ENCODE measurements around the gene FBRSL1. TPM values are rescaled to one million over a fixed set of nuclear protein-coding genes. Genes with fewer than 3 reads are reported as not detected.

The FBRSL1 gene
- total RNA-seq, 1 experiment from 2014 or later, result 45.3 TPM

GRCh38 chr12:132498931-132499330, 9.0 kb downstream of the FBRSL1 start:
- H3K4me1 ChIP-seq (ENCODE audit: insufficient read depth, low read length), result peaks cover 18% of the 10 kb centered on the region
- no TSS peak for BruUV-seq (replicated peaks)
- ChIA-PET POLR2A (ENCODE audit: unreplicated experiment) (no interaction called here), CTCF (no interaction called here)
- TF ChIP-seq CTCF (conservative IDR thresholded peaks at IDR 0.05; ENCODE audit: low read depth, low read length), result no peak
- TF ChIP-seq EZH2 (IDR thresholded peaks at IDR 0.05; ENCODE audit: low read length, unreplicated experiment), result no peak
- TF ChIP-seq EZH2phosphoT487 (IDR thresholded peaks at IDR 0.05; ENCODE audit: borderline replicate concordance, low read length), result no peak
- no peak overlapping the region for H3K4me2 ChIP-seq (ENCODE audit: low read length)
- no peaks in the 10 kb centered on the region for H3K9me2 ChIP-seq (replicated peaks; ENCODE audit: low read length)
- no peak overlapping the region for H2AFZ ChIP-seq (ENCODE audit: low read length)
- intact Hi-C loops (cut with micrococcal nuclease), result no loop called here
- no peaks in the 10 kb centered on the region for H3K27me3 ChIP-seq (ENCODE audit: low read length)
- H3F3A ChIP-seq (ENCODE audit: low read length, unreplicated experiment), result no peaks in the 10 kb centered on the region
- H3K36me3 ChIP-seq (ENCODE audit: low read depth, low read length), result no peaks in the 10 kb centered on the region
- DNase-seq (no peak), ATAC-seq (no peak)
- no peak overlapping the region for H3K4me3 ChIP-seq (ENCODE audit: low read length)
- H3K9ac ChIP-seq (ENCODE audit: low read length), result no peak overlapping the region
- no peaks in the 10 kb centered on the region for H3K9me3 ChIP-seq (ENCODE audit: low read length)
- peaks cover 93% of the 10 kb centered on the region for H4K20me1 ChIP-seq (ENCODE audit: low read length)
- H3K79me2 ChIP-seq (ENCODE audit: low read length), result peaks cover 98% of the 10 kb centered on the region
- no peak overlapping the region for H3K27ac ChIP-seq (ENCODE audit: low read length)

GRCh38 chr12:132500142-132500855, 10.3 kb downstream of the FBRSL1 start:
- H3K79me2 ChIP-seq (ENCODE audit: low read length), result peaks cover 98% of the 10 kb centered on the region
- no TSS peak for BruUV-seq (replicated peaks)
- H3F3A ChIP-seq (ENCODE audit: low read length, unreplicated experiment), result no peaks in the 10 kb centered on the region
- no peak overlapping the region for H3K4me3 ChIP-seq (ENCODE audit: low read length)
- ChIA-PET POLR2A (ENCODE audit: unreplicated experiment) (no interaction called here), CTCF (no interaction called here)
- H3K4me1 ChIP-seq (ENCODE audit: insufficient read depth, low read length), result peaks cover 19% of the 10 kb centered on the region
- TF ChIP-seq EZH2phosphoT487 (IDR thresholded peaks at IDR 0.05; ENCODE audit: borderline replicate concordance, low read length), result no peak
- H4K20me1 ChIP-seq (ENCODE audit: low read length), result peaks cover 93% of the 10 kb centered on the region
- H3K36me3 ChIP-seq (ENCODE audit: low read depth, low read length), result no peaks in the 10 kb centered on the region
- DNase-seq (no peak), ATAC-seq (no peak)
- no peak overlapping the region for H3K9ac ChIP-seq (ENCODE audit: low read length)
- H3K27me3 ChIP-seq (ENCODE audit: low read length), result no peaks in the 10 kb centered on the region
- H2AFZ ChIP-seq (ENCODE audit: low read length), result no peak overlapping the region
- no peak overlapping the region for H3K27ac ChIP-seq (ENCODE audit: low read length)
- no peak overlapping the region for H3K4me2 ChIP-seq (ENCODE audit: low read length)
- intact Hi-C loops (cut with micrococcal nuclease), result no loop called here
- H3K9me2 ChIP-seq (replicated peaks; ENCODE audit: low read length), result no peaks in the 10 kb centered on the region
- no peaks in the 10 kb centered on the region for H3K9me3 ChIP-seq (ENCODE audit: low read length)

GRCh38 chr12:132500856-132501180, 10.9 kb downstream of the FBRSL1 start:
- Histone ChIP-seq H2AFZ (ENCODE audit: low read length) (no peak overlapping the region), H4K20me1 (ENCODE audit: low read length) (peaks cover 93% of the 10 kb centered on the region), H3K9ac (ENCODE audit: low read length) (no peak overlapping the region), H3K27ac (ENCODE audit: low read length) (no peak overlapping the region), H3K4me2 (ENCODE audit: low read length) (no peak overlapping the region), H3K79me2 (ENCODE audit: low read length) (peaks cover 98% of the 10 kb centered on the region), H3K9me3 (ENCODE audit: low read length) (no peaks in the 10 kb centered on the region), H3K36me3 (ENCODE audit: low read depth, low read length) (no peaks in the 10 kb centered on the region), H3K4me3 (ENCODE audit: low read length) (no peak overlapping the region), H3K9me2 (replicated peaks; ENCODE audit: low read length) (no peaks in the 10 kb centered on the region), H3K27me3 (ENCODE audit: low read length) (no peaks in the 10 kb centered on the region), H3F3A (ENCODE audit: low read length, unreplicated experiment) (no peaks in the 10 kb centered on the region), H3K4me1 (ENCODE audit: insufficient read depth, low read length) (peaks cover 19% of the 10 kb centered on the region)
- intact Hi-C loops (cut with micrococcal nuclease), result no loop called here
- ATAC-seq (no peak), DNase-seq (no peak)
- BruUV-seq (replicated peaks), result no TSS peak
- CTCF ChIA-PET, result no interaction called here
- POLR2A ChIA-PET (ENCODE audit: unreplicated experiment), result no interaction called here
- TF ChIP-seq CTCF (conservative IDR thresholded peaks at IDR 0.05; ENCODE audit: low read depth, low read length), result no peak
- no peak for TF ChIP-seq EZH2 (IDR thresholded peaks at IDR 0.05; ENCODE audit: low read length, unreplicated experiment)
- TF ChIP-seq EZH2phosphoT487 (IDR thresholded peaks at IDR 0.05; ENCODE audit: borderline replicate concordance, low read length), result no peak

Data from PC-3 (cell line).